ENCODE measurements around the gene KLHL35.
A peak's percentile ranks its signal among the peaks of the same experiment; 100 is the strongest.
"Not testable (repeated sequence)": the region's sequence is repeated elsewhere in the genome, so short reads cannot be mapped to it uniquely, and the experiment has no call there.

Gene KLHL35

DNA sequence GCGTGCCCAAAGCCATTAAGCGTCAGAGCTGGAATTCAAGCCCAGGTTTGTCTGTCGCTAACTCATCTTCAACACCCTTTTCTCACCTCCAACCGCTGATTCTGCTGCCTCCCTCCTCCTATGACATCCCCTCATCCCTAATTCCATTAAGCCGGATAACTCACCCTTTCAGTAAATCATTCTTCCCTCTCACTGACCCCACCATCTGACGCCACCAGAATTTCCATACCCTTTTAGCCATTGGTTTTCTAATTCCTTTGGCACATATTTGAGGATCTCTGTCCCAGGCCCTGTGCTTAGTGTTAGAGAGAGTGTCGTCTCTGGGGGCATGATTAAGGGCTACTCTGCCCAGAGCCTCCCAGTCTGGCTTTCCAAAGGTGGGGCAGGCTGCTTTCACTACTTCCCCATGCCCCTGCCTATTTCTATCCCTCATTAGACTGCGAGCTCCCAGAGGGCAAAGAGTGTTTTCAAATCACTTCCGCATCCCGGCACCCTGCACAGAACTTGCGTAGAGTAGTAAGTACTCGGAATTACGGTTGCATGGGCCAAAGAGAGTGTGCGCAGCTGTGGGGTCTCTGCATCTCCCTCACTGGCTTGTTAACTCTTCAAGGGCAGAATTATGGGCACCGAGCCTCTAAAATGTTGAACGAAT lies 3.9 kb downstream of the KLHL35 start:
- Mint-ChIP-seq H3K4me1 (peaks cover 21 to 25% of the 10 kb centered on the region in 2 donors), H3K4me3 (peak overlapping the region; percentile 83), H3K9me3 (peaks cover 7 to 8% of the 10 kb centered on the region in 2 donors), H3K27me3 (peaks cover 56 to 69% of the 10 kb centered on the region in 2 donors), H3K27ac (peak overlapping the region; percentile 89), H3K36me3 (peaks cover 8 to 22% of the 10 kb centered on the region in 2 donors)
- DNase-seq (no peak), ATAC-seq (replicated peaks) (no peak)

DNA sequence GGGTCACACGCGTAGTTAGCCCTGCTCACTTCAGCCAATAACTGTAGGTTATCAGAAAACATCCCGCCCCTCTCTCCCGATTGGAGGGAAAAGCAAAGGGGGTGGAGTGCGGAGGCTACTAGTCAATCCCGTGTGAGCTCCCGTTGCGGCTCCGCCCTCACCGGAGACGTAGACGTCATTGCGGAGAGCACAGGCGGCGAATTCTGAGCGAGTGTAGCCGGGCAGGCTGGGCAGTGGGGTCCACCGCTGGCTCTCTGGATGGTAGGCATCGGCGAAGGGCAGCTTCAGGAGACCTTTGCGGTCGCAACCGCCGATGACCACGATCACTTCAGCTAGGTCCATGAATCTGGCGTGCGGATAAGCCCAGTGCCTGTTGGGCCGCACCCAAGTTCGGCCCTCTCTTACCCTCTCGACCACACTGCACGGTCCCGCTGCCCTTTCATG lies 4.7 kb downstream of the KLHL35 start:
- H3K36me3 Mint-ChIP-seq, result peaks cover 10 to 26% of the 10 kb centered on the region in 2 donors
- ATAC-seq (replicated peaks), result peak; percentile 68 to 78
- peaks cover 50 to 61% of the 10 kb centered on the region in 2 donors for H3K27me3 Mint-ChIP-seq
- peak; percentile 76 for DNase-seq
- H3K27ac Mint-ChIP-seq, result peak overlapping the region; percentile 83
- H3K4me3 Mint-ChIP-seq, result peak overlapping the region; percentile 83
- H3K9me3 Mint-ChIP-seq, result peaks cover 7 to 8% of the 10 kb centered on the region in 2 donors
- peaks cover 21 to 25% of the 10 kb centered on the region in 2 donors for H3K4me1 Mint-ChIP-seq

DNA sequence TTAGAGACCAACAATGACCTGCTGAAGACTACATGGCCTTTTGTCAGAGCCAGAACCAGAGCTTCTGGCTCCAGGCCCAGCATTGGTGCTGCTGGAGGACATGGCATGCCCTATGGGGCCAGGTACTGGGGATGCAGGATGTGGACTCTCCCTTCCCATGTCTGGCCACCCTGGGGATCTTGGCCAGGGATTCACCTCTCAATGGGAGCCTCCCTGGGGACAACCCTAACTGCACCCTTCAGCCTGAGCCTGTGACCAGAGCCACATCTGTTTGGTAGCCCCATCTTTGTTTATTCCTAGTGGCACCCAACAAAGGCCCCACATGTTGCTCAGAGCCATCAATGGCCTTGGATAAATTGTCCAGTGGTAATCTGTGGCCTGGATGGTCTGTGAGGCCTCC lies 5.8 kb downstream of the KLHL35 start:
- peaks cover 12 to 32% of the 10 kb centered on the region in 2 donors for H3K36me3 Mint-ChIP-seq
- ATAC-seq (replicated peaks), result no peak
- H3K4me3 Mint-ChIP-seq, result no peak overlapping the region
- DNase-seq, result no peak
- peaks cover 21 to 22% of the 10 kb centered on the region in 2 donors for H3K4me1 Mint-ChIP-seq
- H3K27ac Mint-ChIP-seq, result no peak overlapping the region
- peaks cover 38 to 50% of the 10 kb centered on the region in 2 donors for H3K27me3 Mint-ChIP-seq
- peaks cover 7 to 8% of the 10 kb centered on the region in 2 donors for H3K9me3 Mint-ChIP-seq

DNA sequence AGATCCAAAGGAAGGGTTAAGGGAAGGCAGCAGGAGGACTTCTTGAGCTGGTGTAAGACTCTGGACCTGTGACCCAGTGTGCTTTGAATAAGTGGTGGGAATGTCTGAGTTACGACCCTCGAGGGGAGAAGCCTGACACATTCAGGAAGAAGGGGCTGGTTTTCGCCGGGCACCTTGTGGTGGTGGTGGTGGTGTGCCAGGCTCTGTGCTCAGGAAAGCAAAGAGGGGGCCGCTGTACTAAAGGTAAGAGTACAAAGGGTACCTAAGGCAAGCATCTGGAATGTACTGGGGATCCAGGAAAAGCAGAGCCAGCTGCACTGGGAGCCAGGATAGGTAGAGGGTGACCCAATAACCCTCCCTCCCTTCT lies 6.3 kb downstream of the KLHL35 start:
- H3K4me3 Mint-ChIP-seq, result no peak overlapping the region
- ATAC-seq (replicated peaks) (no peak), DNase-seq (no peak)
- H3K4me1 Mint-ChIP-seq, result peaks cover 20 to 21% of the 10 kb centered on the region in 2 donors
- H3K36me3 Mint-ChIP-seq, result peaks cover 12 to 37% of the 10 kb centered on the region in 2 donors
- peaks cover 34 to 45% of the 10 kb centered on the region in 2 donors for H3K27me3 Mint-ChIP-seq
- H3K9me3 Mint-ChIP-seq, result peaks cover 7 to 8% of the 10 kb centered on the region in 2 donors
- H3K27ac Mint-ChIP-seq, result no peak overlapping the region

DNA sequence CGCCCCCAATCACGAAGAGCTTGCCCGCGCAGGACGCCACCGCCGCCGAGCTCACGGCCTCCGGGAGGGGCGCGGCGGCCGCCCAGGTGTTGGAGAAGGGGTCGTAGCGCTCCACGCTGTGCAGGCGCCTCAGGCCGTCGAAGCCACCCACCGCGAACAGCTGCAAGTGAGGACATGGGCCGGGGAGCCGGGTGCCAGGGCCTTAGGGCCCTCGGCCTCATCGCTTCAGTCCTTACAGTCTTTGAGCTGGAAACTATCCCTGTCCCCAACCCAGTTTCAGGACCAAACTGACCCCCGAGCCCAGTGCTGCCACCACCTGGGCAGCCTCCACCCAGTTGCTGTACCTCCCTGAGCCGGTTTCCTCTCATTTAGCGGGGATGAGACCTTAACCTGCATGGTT lies 7.6 kb downstream of the KLHL35 start:
- ATAC-seq (replicated peaks) (no peak), DNase-seq (no peak)
- H3K36me3 Mint-ChIP-seq, result peaks cover 12 to 40% of the 10 kb centered on the region in 2 donors
- no peak overlapping the region for H3K27ac Mint-ChIP-seq
- H3K4me3 Mint-ChIP-seq, result no peak overlapping the region
- peaks cover 7 to 8% of the 10 kb centered on the region in 2 donors for H3K9me3 Mint-ChIP-seq
- peaks cover 21 to 32% of the 10 kb centered on the region in 2 donors for H3K27me3 Mint-ChIP-seq
- H3K4me1 Mint-ChIP-seq, result peaks cover 11% of the 10 kb centered on the region in 2 donors

DNA sequence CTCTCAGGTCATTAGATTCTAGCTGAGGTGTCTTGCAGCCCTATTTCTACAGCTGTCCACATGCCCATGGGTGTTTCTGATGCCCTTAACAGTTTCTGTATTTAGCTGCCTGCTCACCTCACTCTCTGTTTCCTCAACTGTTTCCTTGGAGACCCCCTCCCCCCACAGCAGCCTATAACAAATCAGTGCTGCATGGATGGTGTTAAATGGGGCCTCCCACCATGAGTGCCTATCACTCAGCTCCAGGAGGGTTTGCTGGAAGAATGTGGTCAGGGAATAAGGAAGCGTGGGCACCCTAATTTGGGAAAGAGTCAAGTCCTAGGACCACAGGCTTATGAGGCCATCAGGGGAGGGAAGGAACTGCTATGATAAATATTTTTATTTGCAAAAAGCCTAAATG lies 8.6 kb downstream of the KLHL35 start:
- no peak for DNase-seq
- peaks cover 11 to 39% of the 10 kb centered on the region in 2 donors for H3K36me3 Mint-ChIP-seq
- H3K27ac Mint-ChIP-seq, result no peak overlapping the region
- H3K27me3 Mint-ChIP-seq, result peaks cover 19 to 29% of the 10 kb centered on the region in 2 donors
- peaks cover 6 to 7% of the 10 kb centered on the region in 2 donors for H3K9me3 Mint-ChIP-seq
- H3K4me1 Mint-ChIP-seq, result peaks cover 8 to 10% of the 10 kb centered on the region in 2 donors
- ATAC-seq (replicated peaks), result no peak
- no peak overlapping the region for H3K4me3 Mint-ChIP-seq

DNA sequence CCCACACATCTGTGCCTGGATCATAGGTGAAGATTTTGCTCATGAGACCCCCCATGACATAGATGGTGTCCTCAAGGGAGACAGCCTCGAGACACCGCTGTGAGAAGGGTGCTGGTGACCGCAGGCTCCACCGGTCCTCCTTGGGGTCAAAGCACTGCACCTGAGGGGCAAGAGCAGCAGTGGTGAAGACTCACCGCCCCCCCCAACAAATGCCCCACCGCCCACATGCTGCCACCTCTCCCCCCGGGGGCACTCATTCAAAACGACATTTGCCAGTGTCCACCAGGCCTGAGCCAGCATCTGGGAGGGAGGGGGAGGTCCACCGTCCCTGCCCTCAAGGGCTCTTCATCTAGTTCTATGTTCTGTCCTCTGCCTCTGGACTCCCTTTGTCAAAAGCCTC lies 9.3 kb downstream of the KLHL35 start:
- Mint-ChIP-seq H3K36me3 (peaks cover 6 to 33% of the 10 kb centered on the region in 2 donors), H3K4me1 (peaks cover 2 to 4% of the 10 kb centered on the region in 2 donors), H3K27me3 (peaks cover 12 to 22% of the 10 kb centered on the region in 2 donors), H3K4me3 (no peak overlapping the region), H3K9me3 (peaks cover 0 to under 1% of the 10 kb centered on the region in 2 donors), H3K27ac (no peak overlapping the region)
- DNase-seq (no peak), ATAC-seq (replicated peaks) (no peak)

DNA sequence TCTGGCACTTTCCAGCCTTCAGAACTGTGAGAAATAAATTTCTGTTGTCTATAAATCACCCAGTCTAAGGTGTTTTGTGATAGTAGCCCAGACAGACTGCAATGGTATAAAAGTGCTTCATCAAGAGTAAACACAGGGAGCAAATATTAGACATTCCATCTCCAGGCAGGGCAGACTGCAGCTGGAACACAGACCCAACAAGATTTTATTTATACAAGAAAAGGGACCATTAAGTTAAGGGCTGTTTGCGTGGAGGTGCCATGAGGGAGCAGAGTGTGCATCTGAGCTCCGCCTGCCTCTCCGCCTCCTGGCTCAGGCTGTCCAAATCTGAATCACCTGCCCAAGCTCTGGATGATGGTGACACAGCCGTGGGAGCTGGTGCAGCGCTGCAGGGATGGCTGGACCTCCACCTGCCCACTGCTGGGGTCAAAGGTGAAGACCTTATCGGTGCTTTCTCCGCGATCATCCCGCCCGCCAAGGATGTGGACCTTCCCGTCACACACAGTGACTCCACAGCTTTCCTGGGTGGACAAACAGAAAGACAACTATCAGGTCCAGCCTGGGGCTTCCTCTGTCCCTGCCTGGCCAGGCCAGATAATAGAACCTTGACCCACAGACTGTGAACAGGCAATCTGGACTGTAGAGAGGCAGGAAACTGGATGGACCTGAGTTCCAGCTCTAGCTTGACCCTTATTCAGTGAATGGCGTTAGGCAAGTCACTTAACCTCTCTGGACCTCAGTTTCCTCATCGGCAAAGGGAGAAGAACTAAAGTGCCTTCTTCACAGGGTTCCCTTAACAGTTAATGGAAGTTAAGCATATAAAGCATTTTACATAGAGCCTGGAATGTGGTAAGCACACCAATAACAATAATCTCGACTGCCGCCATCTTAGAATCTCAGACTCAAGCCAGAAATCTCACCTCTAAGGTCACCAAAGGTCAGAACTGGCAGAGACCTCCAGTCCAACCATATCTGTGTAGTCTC lies 10.5 kb downstream of the KLHL35 start:
- Mint-ChIP-seq H3K9me3 (no peaks in the 10 kb centered on the region), H3K36me3 (peaks cover 9 to 31% of the 10 kb centered on the region in 2 donors), H3K4me3 (no peak overlapping the region), H3K27me3 (peaks cover 3 to 10% of the 10 kb centered on the region in 2 donors), H3K4me1 (no peaks in the 10 kb centered on the region), H3K27ac (no peak overlapping the region)
- ATAC-seq (replicated peaks) (no peak), DNase-seq (no peak)

DNA sequence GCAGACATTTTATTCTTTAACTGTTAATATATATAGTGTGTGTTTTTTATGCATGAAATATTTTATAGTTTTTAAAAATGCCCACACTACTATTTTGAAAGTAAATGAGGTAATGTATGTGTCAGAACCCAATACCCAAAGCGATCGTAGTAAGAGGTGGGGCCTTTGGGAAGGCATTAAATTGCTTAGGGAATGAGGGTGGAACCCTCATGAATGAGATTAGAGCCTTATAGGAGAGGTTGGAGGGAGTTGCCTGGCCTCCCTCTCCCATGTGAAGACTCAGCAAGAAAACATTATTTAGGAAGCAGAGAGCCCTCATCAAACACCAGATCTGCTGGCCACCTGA lies 11.1 kb downstream of the KLHL35 start:
- H3K4me3 Mint-ChIP-seq, result no peak overlapping the region
- no peak for DNase-seq
- no peaks in the 10 kb centered on the region for H3K9me3 Mint-ChIP-seq
- H3K4me1 Mint-ChIP-seq, result no peaks in the 10 kb centered on the region
- H3K27me3 Mint-ChIP-seq, result peaks cover 0 to 5% of the 10 kb centered on the region in 2 donors
- H3K36me3 Mint-ChIP-seq, result peaks cover 15 to 34% of the 10 kb centered on the region in 2 donors
- ATAC-seq (replicated peaks), result no peak
- H3K27ac Mint-ChIP-seq, result no peak overlapping the region

DNA sequence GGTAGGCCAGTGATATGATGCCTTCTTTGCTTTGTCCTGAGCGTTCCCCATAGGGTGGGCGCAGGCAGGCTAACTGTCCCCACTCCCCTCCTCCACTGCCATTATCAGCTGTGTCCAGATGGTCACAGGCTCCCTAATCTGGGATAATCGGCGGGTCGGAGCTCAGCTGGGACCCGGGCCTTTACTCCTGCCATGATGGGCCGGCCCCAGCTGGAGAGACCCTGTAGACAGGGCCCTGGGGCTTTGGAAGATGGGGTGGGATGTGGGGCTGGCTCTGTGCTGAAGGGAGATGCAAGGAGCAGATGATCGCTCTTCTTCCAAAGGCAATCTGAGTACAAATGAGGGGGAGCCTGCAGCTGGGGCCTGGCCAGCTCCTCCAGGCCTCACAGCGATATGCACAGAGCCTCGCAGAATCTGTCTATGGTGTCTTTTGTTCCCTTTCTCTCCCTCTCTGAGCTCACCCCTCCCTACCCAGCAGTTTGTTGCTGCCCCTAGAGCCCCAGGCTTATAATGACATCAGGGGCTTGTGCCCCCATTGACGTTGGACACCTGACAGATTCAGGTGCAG lies 11.9 kb downstream of the KLHL35 start:
- Mint-ChIP-seq H3K27ac (no peak overlapping the region), H3K36me3 (peaks cover 16 to 35% of the 10 kb centered on the region in 2 donors)
- no peak for ATAC-seq (replicated peaks)

DNA sequence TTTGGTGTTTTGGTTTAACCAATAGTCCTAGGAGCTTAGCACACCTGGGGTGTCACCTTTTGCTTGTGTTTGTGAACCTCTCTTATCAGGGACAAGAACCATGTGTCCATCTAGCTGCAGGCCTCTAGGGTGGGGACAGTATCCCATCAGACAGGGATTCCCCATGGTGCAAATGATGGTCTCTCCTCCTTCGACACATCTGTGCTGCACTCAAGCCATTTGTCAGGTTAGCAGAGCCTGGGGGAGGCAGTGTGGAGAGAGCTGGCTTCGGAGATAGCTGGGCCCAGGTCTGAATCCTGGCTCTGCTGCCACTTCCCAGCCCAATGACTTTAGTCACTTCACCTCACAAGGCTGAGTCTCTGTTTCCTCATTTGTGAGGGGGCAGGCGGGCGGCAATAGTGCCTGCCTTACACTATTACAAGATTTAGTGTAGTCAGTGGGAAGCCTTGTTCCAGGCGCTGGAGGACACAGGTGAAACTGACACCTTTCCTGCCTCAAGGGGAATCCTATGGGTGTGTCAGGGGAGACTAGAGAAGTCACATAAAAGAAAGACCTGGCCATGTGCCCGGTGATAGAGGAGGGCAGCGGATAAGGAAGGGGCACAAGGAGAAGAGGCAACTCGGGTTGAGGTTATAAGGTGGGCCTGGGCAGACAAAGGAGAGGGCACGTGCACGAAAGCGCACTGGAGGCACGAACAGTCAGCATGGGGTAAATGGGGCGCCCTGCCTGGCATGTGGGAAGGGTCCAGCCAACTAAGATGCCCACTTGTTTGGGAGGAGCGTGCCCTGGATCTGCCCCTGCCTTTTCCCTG lies 12.6 kb downstream of the KLHL35 start:
- H3K9me3 Mint-ChIP-seq, result no peaks in the 10 kb centered on the region
- DNase-seq (no peak), ATAC-seq (replicated peaks) (no peak)
- H3K4me3 Mint-ChIP-seq, result no peak overlapping the region
- H3K4me1 Mint-ChIP-seq, result no peaks in the 10 kb centered on the region
- no peak overlapping the region for H3K27ac Mint-ChIP-seq
- no peaks in the 10 kb centered on the region for H3K27me3 Mint-ChIP-seq
- peaks cover 19 to 37% of the 10 kb centered on the region in 2 donors for H3K36me3 Mint-ChIP-seq

More for the DNA sequence above, 11.9 kb downstream of the KLHL35 start:
- DNase-seq, result no peak
- H3K4me1 Mint-ChIP-seq, result no peaks in the 10 kb centered on the region
- no peaks in the 10 kb centered on the region for H3K27me3 Mint-ChIP-seq
- no peak overlapping the region for H3K4me3 Mint-ChIP-seq
- no peaks in the 10 kb centered on the region for H3K9me3 Mint-ChIP-seq

DNA sequence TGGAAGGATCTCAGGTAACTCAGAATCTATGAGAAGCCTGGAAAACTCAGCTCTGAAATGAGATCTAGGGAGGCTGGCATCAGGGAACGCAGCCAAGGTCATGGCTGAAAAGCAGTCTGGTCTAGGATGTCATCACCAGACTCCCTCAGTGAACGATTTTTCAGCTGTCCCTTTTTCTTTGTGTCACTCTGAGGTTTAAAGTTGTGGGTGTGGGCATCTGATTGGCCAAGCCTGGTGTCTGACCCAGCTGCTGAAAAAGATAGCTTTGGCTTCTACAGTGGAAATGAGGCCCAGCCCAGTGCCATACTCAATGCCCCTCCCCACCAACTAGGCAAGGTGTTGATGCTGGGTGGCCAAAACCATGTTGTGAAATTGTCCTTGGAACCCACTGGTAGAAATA lies 19.1 kb downstream of the KLHL35 start:
- no peaks in the 10 kb centered on the region for H3K27me3 Mint-ChIP-seq
- no peaks in the 10 kb centered on the region for H3K4me1 Mint-ChIP-seq
- DNase-seq (no peak), ATAC-seq (replicated peaks) (no peak)
- H3K4me3 Mint-ChIP-seq, result no peak overlapping the region
- peak overlapping the region; percentile 5 for H3K27ac Mint-ChIP-seq
- no peaks in the 10 kb centered on the region for H3K9me3 Mint-ChIP-seq
- H3K36me3 Mint-ChIP-seq, result peaks cover 26 to 35% of the 10 kb centered on the region in 2 donors

DNA sequence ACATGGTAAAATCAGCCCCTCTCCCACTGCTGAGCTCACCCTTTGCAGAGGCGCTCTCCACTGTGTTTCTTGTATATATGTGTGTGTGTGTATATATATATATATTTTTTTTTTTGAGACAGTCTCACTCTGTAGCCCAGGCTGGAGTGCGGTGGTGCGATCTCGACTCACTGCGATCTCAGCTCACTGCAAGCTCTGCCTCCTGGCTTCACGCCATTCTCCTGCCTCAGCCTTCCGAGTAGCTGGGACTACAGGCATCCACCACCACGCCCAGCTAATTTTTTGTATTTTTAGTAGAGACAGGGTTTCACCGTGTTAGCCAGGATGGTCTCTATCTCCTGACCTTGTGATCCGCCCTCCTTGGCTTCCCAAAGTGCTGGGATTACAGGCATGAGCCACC lies 19.9 kb downstream of the KLHL35 start:
- not testable (repeated sequence) for H3K9me3 Mint-ChIP-seq; ATAC-seq (replicated peaks)

More for the DNA sequence above, 19.9 kb downstream of the KLHL35 start:
- H3K36me3 Mint-ChIP-seq, result peaks cover 30 to 36% of the 10 kb centered on the region in 2 donors
- not testable (repeated sequence) for DNase-seq, H3K27me3 Mint-ChIP-seq, H3K4me3 Mint-ChIP-seq, H3K27ac Mint-ChIP-seq, H3K4me1 Mint-ChIP-seq

All from stimulated activated naive B cell treated with anti-CD40 and anti-IgM and Interleukin-4, amounts not matched to agents 10 μg/mL and 1 μg/mL and 100 μg/mL, for 72 hours (primary cell).